HFFc6 (cell line): ENCODE measurements around the gene DPYSL3. TPM values are rescaled to one million over a fixed set of nuclear protein-coding genes. Genes with fewer than 3 reads are reported as not detected.

ENCODE experiments used
- DNase-seq: peaks from one replicate; pipeline ENCODE4 v3.0.0-alpha.2; 2018
- H3K27ac Mint-ChIP-seq: 2 replicates; pipeline ENCODE4 v1.8.0; 2020; ENCODE audit warnings: mild to moderate bottlenecking, mixed read lengths
- H3K27me3 Mint-ChIP-seq: 2 replicates; pipeline ENCODE4 v1.8.0; 2021; ENCODE audit warnings: mild to moderate bottlenecking, moderate library complexity, mixed read lengths; ENCODE audit not compliant: insufficient read depth
- H3K36me3 Mint-ChIP-seq: 2 replicates; pipeline ENCODE4 v1.8.0; 2021; ENCODE audit warnings: low read depth, mixed read lengths
- H3K4me1 Mint-ChIP-seq: 2 replicates; pipeline ENCODE4 v1.8.0; 2020; ENCODE audit warnings: low read depth, mixed read lengths
- H3K4me3 Mint-ChIP-seq: 2 replicates; pipeline ENCODE4 v1.8.0; 2020; ENCODE audit warnings: mild to moderate bottlenecking, moderate library complexity, mixed read lengths
- H3K9me3 Mint-ChIP-seq: 2 replicates; pipeline ENCODE4 v1.8.0; 2020; ENCODE audit warnings: mild to moderate bottlenecking, mixed read lengths
- CTCF ChIP-seq: fragments of 200-600 bp; sonication (generic); IDR thresholded peaks from 2 replicates; pipeline ENCODE4 v1.5.0; 2021; ENCODE audit warnings: antibody characterized with exemption, mild to moderate bottlenecking
- total RNA-seq, 6 experiments: library from RNA; stranded (reverse); fragmentation: NEBNext Ultra II Directional; extraction: Animal tissue kit (Norgen Biotek cat#: 25700); gene quantifications; 2 replicates in 1 of 6; 3 replicates in 5 of 6; pipeline ENCODE4 v1.2.3, GENCODE V29; 2021

DPYSL3 gene
- total RNA-seq, 6 experiments from 2014 or later, result 41.9 to 57.7 (median 55.3) TPM

- no peaks in the 10 kb centered on the region for H3K27me3 Mint-ChIP-seq
- H3K9me3 Mint-ChIP-seq, result no peaks in the 10 kb centered on the region
- H3K36me3 Mint-ChIP-seq, result peaks cover 25% of the 10 kb centered on the region
- no peak overlapping the region for H3K27ac Mint-ChIP-seq
- H3K4me1 Mint-ChIP-seq, result peaks cover 21% of the 10 kb centered on the region
- H3K4me3 Mint-ChIP-seq, result no peak overlapping the region
- TF ChIP-seq CTCF, result no peak
- DNase-seq, result no peak
These were observed 96.6 kb downstream of the DPYSL3 start for GRCh38 chr5:147413266-147413665.

DNA sequence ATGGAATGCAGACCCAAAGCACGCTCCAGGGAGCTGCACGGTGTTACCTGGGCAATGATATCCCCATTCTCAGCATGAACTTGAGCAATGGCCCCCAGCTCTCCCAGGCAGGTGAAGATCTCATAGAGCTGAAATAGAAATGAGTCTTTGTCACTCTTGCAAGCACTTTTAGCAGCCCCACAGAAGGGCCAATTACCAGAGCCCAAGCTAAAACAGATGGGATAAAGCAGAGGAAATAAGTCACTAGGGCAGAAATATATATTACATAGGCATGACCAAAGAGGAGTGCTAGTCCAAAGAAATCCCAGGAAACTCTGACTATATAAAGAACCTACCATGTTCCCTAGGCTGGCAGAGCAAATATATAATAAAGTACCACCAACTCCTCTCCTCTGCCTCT is 97.3 kb downstream of the DPYSL3 start:
- H3K36me3 Mint-ChIP-seq, result peaks cover 19% of the 10 kb centered on the region
- H3K27ac Mint-ChIP-seq, result no peak overlapping the region
- no peak for DNase-seq
- H3K9me3 Mint-ChIP-seq, result no peaks in the 10 kb centered on the region
- TF ChIP-seq CTCF, result no peak
- no peak overlapping the region for H3K4me3 Mint-ChIP-seq
- H3K27me3 Mint-ChIP-seq, result no peaks in the 10 kb centered on the region
- peaks cover 14% of the 10 kb centered on the region for H3K4me1 Mint-ChIP-seq

- Mint-ChIP-seq H3K4me3 (no peak overlapping the region), H3K36me3 (peaks cover 18% of the 10 kb centered on the region; the same call in 1 of the 2 replicates), H3K9me3 (no peaks in the 10 kb centered on the region), H3K27me3 (no peaks in the 10 kb centered on the region), H3K4me1 (peaks cover 15% of the 10 kb centered on the region), H3K27ac (no peak overlapping the region)
- no peak for TF ChIP-seq CTCF
- no peak for DNase-seq
These were observed 98.2 kb downstream of the DPYSL3 start for GRCh38 chr5:147411359-147412319.

DNA sequence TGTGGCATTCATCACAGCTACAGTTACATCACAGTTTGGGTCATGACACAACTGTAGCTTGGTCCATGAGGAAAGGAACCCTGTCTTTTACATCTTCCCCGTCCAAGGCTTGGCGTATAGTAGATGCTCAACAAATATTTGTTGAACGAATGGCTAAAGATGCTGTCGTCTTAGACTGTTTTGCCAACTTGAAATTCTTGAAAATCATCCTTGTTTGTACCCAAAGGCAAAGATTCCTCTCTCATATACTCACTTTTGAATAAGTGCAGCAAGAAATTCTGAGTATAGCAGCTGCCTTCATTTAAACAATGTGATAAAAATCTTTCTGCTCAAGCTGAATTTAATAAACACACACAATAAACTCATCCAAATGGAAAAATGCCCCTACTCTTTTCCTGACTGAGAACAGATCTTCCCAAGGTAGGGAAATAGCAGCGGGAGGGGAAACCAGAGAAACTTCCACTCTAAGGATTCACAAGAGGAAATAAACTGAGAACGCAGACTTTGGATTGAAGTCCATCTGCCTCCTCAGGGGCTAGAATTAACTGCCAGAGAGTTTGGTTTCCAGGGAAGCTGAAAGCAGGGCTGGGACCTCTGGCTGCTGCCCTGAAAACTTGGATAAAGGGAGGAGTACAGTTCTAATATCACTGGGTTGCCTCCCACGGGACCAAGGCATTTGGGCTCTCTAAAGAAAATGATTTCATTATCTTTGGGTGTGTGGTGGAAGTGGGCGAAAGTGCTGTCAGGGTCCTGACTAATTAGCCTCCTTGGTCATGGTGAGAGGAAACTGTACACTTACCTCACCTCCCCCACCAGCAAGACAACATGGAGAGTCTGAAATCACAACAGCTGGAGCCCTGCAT is 99.1 kb downstream of the DPYSL3 start:
- DNase-seq, result no peak
- H3K36me3 Mint-ChIP-seq, result peaks cover 20% of the 10 kb centered on the region; the same call in 1 of the 2 replicates
- H3K27ac Mint-ChIP-seq, result no peak overlapping the region
- H3K4me3 Mint-ChIP-seq, result no peak overlapping the region
- no peak for TF ChIP-seq CTCF
- H3K4me1 Mint-ChIP-seq, result peaks cover 22% of the 10 kb centered on the region
- no peaks in the 10 kb centered on the region for H3K27me3 Mint-ChIP-seq
- H3K9me3 Mint-ChIP-seq, result no peaks in the 10 kb centered on the region

DNA sequence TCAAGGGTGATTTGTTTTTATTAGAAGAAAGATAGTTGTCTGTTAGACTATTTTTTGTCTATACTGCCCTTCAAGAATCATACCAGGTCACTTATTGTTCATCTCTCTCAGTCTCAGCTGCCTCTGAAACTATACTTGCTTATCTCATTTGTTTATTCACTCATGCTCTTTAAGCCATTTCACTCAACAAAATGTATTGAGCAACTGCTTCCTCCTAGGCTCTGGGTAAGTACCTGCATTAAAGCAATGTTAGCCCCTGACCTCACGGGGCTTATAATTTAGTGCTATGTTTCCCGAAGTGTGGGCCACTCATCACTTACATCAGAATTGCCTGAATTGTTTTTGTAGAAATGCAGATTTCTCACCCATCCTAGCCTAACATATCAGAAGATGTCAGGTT is 100.9 kb downstream of the DPYSL3 start:
- Mint-ChIP-seq H3K27ac (no peak overlapping the region), H3K36me3 (peaks cover 23% of the 10 kb centered on the region), H3K4me1 (peaks cover 40% of the 10 kb centered on the region), H3K27me3 (peaks cover 2% of the 10 kb centered on the region), H3K9me3 (no peaks in the 10 kb centered on the region), H3K4me3 (no peak overlapping the region)
- no peak for DNase-seq
- no peak for TF ChIP-seq CTCF
